BJ (cell line): Measurements from ENCODE around the gene SPAG17. TPM values are rescaled to one million over a fixed set of nuclear protein-coding genes. Genes with fewer than 3 reads are reported as not detected.
A peak's percentile ranks its signal among the peaks of the same experiment; 100 is the strongest.

Experiments
- CTCF ChIA-PET: fragments of 350-600 bp; formaldehyde crosslinking; extraction: SDS; loops from one replicate; lab custom pipeline; 2021; ENCODE audit warnings: antibody characterized with exemption, inconsistent platforms; lab: Yijun Ruan, JAX
- POLR2A ChIA-PET: fragments of 300-600 bp; sonication (Branson Sonifier 250); formaldehyde crosslinking; extraction: SDS; loops from one replicate; lab custom pipeline; 2021; ENCODE audit warnings: antibody characterized with exemption; lab: Charles Lee
- DNase-seq: peaks from one replicate; pipeline ENCODE4 v3.0.0-alpha.2; 2011; ENCODE audit warnings: low read depth
- H3K27me3 ChIP-seq: 2 replicates; pipeline ENCODE4 v1.6.0; 2011; ENCODE audit warnings: low read length; ENCODE audit not compliant: control insufficient read depth, insufficient read depth
- H3K36me3 ChIP-seq: 2 replicates; pipeline ENCODE4 v1.5.1; 2011; ENCODE audit warnings: low read length; ENCODE audit not compliant: control insufficient read depth, insufficient read depth
- H3K4me3 ChIP-seq: 2 replicates; pipeline ENCODE4 v1.5.1; 2011; ENCODE audit warnings: low read depth, mild to moderate bottlenecking, control low read depth, low read length
- polyA plus RNA-seq: library from polyadenylated mRNA; depleted of rRNA; stranded (reverse); fragments of >200 nt; gene quantifications from 2 replicates; pipeline ENCODE4 v1.2.3, GENCODE V29; 2011
- TF ChIP-seq, protein P1 (sequence below): IDR thresholded peaks from 2 replicates; pipeline ENCODE4 v1.5.1; 2011; ENCODE audit warnings: low read depth, mild to moderate bottlenecking, control low read depth, inconsistent platforms, low read length, moderate library complexity; ENCODE audit not compliant: insufficient read depth

The SPAG17 gene
- polyA plus RNA-seq, 1 experiment = 0.09 TPM

DNA sequence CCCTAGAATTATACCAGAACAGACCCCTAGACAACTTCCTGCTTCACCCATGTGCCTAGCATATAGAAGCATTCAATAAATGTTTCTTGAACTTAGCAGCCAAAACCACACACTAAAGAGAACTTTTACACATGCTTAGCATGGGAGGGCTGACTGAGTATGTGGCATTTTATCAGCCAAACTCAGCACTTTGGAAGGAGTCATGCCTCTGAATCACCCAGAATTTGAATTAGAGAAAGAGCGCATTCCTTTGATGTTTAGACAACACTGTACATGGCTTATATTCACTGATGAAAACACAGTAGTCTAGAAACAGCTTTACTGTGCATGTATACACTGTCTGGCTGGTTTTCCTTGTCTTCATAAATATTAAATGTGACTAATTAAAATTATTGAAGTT is 26.1 kb downstream of the SPAG17 start:
- DNase-seq = no peak
- H3K36me3 ChIP-seq = no peaks in the 10 kb centered on the region
- TF ChIP-seq, protein P1, sequence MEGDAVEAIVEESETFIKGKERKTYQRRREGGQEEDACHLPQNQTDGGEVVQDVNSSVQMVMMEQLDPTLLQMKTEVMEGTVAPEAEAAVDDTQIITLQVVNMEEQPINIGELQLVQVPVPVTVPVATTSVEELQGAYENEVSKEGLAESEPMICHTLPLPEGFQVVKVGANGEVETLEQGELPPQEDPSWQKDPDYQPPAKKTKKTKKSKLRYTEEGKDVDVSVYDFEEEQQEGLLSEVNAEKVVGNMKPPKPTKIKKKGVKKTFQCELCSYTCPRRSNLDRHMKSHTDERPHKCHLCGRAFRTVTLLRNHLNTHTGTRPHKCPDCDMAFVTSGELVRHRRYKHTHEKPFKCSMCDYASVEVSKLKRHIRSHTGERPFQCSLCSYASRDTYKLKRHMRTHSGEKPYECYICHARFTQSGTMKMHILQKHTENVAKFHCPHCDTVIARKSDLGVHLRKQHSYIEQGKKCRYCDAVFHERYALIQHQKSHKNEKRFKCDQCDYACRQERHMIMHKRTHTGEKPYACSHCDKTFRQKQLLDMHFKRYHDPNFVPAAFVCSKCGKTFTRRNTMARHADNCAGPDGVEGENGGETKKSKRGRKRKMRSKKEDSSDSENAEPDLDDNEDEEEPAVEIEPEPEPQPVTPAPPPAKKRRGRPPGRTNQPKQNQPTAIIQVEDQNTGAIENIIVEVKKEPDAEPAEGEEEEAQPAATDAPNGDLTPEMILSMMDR = no peak
- H3K4me3 ChIP-seq = no peak overlapping the region
- ChIA-PET CTCF (interaction anchor here (1.2 kb wide), 1 partner anchor 7 kb away, joined by 5 read pairs; no protein-coding TSS in a partner anchor), POLR2A (no interaction called here)
- no peaks in the 10 kb centered on the region; the same call in 1 of the 2 replicates for H3K27me3 ChIP-seq

DNA sequence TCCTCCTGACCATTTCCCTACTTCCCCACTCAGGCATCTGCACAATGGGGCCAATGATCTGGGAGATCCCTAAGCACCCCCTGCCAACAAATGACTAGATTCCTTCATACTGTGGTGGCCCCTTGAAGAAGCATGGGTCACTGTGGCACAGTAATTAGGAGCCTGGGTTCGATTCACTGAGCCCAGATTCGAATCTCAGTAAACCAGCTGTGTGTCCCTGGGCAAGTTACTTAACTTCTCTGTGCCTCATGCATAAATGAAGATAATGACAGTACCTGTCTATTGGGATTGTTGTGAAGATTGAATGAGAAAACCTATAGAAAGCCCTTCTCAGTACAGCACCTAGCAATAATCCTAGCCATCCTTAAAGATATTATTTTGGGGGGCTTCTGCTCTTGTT is 27.5 kb downstream of the SPAG17 start:
- POLR2A ChIA-PET = no interaction called here
- CTCF ChIA-PET = interaction anchor here (1.1 kb wide), 1 partner anchor 9 kb away, joined by 4 read pairs; no protein-coding TSS in a partner anchor

DNA sequence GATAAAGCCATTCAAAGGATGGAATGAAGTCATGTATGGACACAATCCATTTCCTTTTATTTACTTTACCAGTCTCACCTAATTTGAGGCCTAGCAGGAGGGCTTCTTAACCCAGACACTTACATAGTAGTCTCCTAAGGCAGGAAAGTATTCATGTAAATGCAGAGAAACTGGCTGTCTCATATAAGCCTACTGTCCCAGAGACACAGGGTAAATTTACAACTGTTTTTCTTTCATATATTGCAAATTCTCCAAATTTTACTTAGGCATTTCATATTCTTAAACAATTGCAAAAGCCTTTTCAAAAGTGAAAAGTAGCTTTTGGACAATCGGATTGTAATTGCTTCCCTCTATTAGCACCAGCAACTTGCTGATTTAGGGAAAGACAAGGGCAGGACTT is 29.9 kb downstream of the SPAG17 start:
- H3K27me3 ChIP-seq = no peaks in the 10 kb centered on the region
- no peak overlapping the region for H3K4me3 ChIP-seq
- ChIA-PET POLR2A (no interaction called here), CTCF (interaction anchor here (1.6 kb wide), 1 partner anchor 93 kb away, joined by 4 read pairs; no protein-coding TSS in a partner anchor)
- TF ChIP-seq, protein P1 = no peak
- no peaks in the 10 kb centered on the region for H3K36me3 ChIP-seq
- DNase-seq = no peak

More for the DNA sequence above, 27.5 kb downstream of the SPAG17 start:
- H3K36me3 ChIP-seq = no peaks in the 10 kb centered on the region
- no peaks in the 10 kb centered on the region for H3K27me3 ChIP-seq
- DNase-seq = no peak
- TF ChIP-seq, protein P1 = no peak
- no peak overlapping the region for H3K4me3 ChIP-seq

DNA sequence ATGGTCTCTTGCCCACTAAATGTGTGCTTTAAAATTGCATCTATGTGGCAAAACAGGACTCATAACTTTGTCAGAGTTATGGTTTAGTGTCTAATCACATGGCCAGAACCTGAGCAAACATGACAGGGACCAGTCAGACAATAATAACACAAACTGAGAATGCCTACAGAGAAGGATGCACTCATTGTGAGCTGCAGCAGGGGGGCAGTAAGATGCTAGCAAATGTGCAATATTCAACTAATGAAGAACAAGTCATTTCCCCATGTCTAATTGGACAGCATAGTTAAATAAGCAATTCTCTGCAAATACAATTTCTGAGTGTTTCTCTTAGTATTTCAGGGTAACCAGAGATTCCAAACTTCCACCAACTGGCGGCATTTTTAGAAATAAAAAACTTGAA is 30.8 kb downstream of the SPAG17 start:
- Histone ChIP-seq H3K27me3 (no peaks in the 10 kb centered on the region), H3K4me3 (no peak overlapping the region), H3K36me3 (no peaks in the 10 kb centered on the region)
- ChIA-PET POLR2A (no interaction called here), CTCF (interaction anchor here (0.6 to 1.6 kb wide), 7 partner anchors 10 to 855 kb away, joined by 3 to 4 read pairs (median 3); partner anchors contain the start of gene SPAG17)
- TF ChIP-seq, protein P1 = peak; percentile 40
- DNase-seq = no peak

DNA sequence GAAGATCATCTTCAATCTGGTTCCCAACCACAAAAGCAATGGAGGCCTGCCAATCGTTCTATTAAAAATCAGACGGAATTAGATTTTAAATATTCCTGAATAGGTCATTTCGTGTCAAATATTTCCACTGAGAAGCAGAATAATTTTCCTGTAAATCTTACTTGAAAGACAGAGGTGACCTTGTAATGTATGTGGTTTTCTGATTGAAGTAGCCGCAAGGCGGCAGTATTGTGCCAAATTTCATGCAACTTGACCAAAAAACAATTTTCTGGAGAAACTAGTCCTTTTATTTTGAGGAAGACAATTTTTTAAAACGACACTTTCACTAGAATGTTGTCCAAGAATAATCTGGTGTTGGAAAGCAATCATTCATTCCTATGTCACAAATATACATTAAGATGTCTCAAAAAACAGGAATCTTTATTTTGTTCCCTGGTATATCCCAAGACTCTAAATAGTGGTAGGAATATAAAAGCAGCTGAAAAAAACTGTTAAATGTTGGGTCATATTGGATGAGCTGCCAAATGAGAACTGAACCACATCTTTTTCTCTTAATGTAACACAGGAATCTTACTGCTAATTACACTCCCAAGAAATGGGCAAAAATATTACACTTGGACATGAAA is 33.6 kb downstream of the SPAG17 start:
- no peak for DNase-seq
- TF ChIP-seq, protein P1 = peak; percentile 75
- CTCF ChIA-PET = interaction anchor here (0.6 to 1.3 kb wide), 8 partner anchors 8 to 1216 kb away, joined by 3 to 5 read pairs (median 3); partner anchors contain the start of gene SPAG17
- H3K4me3 ChIP-seq = no peak overlapping the region
- POLR2A ChIA-PET = no interaction called here
- no peaks in the 10 kb centered on the region for H3K27me3 ChIP-seq
- no peaks in the 10 kb centered on the region for H3K36me3 ChIP-seq
